ENCODE results near the gene CPNE5. TPM values are rescaled to one million over a fixed set of nuclear protein-coding genes. Genes with fewer than 3 reads are reported as not detected.

CPNE5 gene
- total and polyA plus RNA-seq, 7 donors = 0.99 to 11.6 (median 3.8) TPM

DNA sequence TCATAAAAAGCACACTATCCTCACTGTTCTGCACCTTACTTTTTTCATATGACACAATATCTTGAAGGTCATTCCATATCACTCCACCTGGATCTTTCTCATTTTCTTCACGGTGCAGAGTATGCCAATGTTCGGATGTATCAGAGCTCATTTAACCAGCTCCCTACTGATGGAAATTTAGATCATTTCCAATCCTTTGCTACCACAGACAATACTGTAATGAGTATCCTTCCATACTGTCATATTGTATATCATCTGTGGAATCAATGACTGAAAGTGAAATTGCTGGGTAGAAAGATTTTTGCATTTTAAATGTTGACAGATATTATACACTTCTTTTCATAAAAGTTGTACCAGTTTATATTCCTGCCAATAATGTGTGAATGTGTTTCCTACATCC is 143.8 kb downstream of the CPNE5 start:
- no peaks in the 10 kb centered on the region for H3K27me3 ChIP-seq
- WGBS, 2 donors = 75 to 76% methylated on average over 2 of the region's 2 CpGs
- no peak overlapping the region for H3K4me3 ChIP-seq
- peaks cover 0 to 8% (median 2%) of the 10 kb centered on the region in 4 donors for H3K4me1 ChIP-seq
- no peaks in the 10 kb centered on the region for H3K36me3 ChIP-seq
- no peak overlapping the region for H3K27ac ChIP-seq
- DNase-seq = no peak
- no peak for TF ChIP-seq EP300 (IDR thresholded peaks at IDR 0.05)
- TF ChIP-seq POLR2A (IDR thresholded peaks at IDR 0.05) = no peak
- TF ChIP-seq, protein P1, sequence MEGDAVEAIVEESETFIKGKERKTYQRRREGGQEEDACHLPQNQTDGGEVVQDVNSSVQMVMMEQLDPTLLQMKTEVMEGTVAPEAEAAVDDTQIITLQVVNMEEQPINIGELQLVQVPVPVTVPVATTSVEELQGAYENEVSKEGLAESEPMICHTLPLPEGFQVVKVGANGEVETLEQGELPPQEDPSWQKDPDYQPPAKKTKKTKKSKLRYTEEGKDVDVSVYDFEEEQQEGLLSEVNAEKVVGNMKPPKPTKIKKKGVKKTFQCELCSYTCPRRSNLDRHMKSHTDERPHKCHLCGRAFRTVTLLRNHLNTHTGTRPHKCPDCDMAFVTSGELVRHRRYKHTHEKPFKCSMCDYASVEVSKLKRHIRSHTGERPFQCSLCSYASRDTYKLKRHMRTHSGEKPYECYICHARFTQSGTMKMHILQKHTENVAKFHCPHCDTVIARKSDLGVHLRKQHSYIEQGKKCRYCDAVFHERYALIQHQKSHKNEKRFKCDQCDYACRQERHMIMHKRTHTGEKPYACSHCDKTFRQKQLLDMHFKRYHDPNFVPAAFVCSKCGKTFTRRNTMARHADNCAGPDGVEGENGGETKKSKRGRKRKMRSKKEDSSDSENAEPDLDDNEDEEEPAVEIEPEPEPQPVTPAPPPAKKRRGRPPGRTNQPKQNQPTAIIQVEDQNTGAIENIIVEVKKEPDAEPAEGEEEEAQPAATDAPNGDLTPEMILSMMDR (IDR thresholded peaks at IDR 0.05) = no peak
- TF ChIP-seq POLR2AphosphoS5 (IDR thresholded peaks at IDR 0.05) = no peak
- intact Hi-C loops (cut with DNase I) = no loop called here
- H3K9me3 ChIP-seq = no peaks in the 10 kb centered on the region

DNA sequence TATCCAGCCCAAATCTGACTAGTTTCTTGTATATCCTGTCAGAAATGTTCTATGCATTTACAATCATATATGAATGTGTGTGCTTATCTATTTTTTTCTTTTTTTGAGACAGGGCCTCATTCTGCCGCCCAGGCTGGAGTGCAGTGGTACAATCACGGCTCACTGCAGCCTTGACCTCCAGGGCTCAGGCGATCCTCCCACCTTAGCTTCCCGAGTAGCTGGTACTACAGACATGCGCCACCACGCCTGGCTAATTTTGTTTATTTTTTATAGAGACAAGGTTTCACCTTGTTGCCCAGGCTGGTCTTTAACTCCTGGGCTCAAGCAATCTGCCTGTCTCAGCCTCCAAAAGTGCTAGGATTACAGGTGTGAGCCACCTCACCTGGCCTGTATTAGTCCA is 144.6 kb downstream of the CPNE5 start:
- TF ChIP-seq POLR2A (IDR thresholded peaks at IDR 0.05) (no peak), EP300 (IDR thresholded peaks at IDR 0.05) (no peak), POLR2AphosphoS5 (IDR thresholded peaks at IDR 0.05) (no peak)
- TF ChIP-seq, protein P1 (IDR thresholded peaks at IDR 0.05) = no peak
- WGBS, 2 donors = 74 to 87% methylated on average over 6 of the region's 6 CpGs
- DNase-seq = no peak
- intact Hi-C loops (cut with DNase I) = no loop called here
- H3K27ac ChIP-seq = no peak overlapping the region
- H3K36me3 ChIP-seq = no peaks in the 10 kb centered on the region
- H3K27me3 ChIP-seq = no peaks in the 10 kb centered on the region
- no peaks in the 10 kb centered on the region for H3K9me3 ChIP-seq
- H3K4me3 ChIP-seq = no peak overlapping the region
- peaks cover 0 to 8% (median 2%) of the 10 kb centered on the region in 4 donors for H3K4me1 ChIP-seq

DNA sequence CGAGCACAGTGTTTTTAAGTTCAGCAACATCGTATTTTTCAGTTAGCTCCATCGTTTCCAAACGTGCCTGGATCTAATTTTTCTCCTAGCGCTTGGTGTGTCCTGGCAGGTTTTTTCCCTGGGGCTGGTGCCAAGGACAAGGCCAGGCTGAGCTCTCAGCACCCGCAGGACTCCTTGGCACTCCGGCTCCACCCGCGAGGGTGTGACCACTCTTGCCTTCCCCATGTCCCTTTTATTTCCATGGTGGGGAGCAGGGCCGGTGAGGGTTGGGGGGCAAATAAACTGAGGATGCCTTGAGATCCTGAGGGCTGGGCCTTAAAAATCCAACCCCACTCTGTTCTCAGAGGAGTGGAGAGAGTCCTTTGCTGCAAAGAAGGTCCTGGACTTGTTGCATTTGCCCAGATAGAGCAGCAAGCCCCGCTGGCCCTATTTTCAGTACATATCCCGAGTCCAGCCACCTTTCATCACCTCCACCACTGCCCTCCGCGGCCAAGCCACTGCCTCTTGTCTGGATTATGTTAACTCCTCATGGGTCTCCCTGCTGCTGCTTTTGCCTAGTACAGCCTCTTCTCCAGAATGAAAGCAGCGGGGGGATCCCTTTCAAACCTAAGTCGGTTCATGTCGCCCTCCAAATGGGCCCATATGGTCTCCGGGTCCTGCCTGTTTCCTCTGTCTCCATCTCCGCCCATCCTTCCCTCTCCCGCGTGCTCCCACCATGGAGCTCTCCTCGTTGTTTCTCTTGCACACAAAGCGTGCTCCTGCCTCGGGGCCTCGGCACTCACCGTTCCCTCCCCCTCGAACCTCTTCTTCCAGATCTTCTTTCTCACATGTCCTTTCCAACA is 146.2 kb downstream of the CPNE5 start:
- H3K27ac ChIP-seq = no peak overlapping the region
- no peaks in the 10 kb centered on the region for H3K36me3 ChIP-seq
- H3K27me3 ChIP-seq = no peaks in the 10 kb centered on the region
- TF ChIP-seq, protein P1 (IDR thresholded peaks at IDR 0.05) = no peak
- TF ChIP-seq POLR2A (IDR thresholded peaks at IDR 0.05) (no peak), POLR2AphosphoS5 (IDR thresholded peaks at IDR 0.05) (no peak), EP300 (IDR thresholded peaks at IDR 0.05) (no peak)
- H3K4me1 ChIP-seq = peaks cover 0 to 8% (median 2%) of the 10 kb centered on the region in 4 donors
- peak; percentile 71 for DNase-seq
- no peaks in the 10 kb centered on the region for H3K9me3 ChIP-seq
- WGBS, 2 donors = 64 to 82% methylated on average over 27 of the region's 27 CpGs
- H3K4me3 ChIP-seq = no peak overlapping the region
- intact Hi-C loops (cut with DNase I) = no loop called here

DNA sequence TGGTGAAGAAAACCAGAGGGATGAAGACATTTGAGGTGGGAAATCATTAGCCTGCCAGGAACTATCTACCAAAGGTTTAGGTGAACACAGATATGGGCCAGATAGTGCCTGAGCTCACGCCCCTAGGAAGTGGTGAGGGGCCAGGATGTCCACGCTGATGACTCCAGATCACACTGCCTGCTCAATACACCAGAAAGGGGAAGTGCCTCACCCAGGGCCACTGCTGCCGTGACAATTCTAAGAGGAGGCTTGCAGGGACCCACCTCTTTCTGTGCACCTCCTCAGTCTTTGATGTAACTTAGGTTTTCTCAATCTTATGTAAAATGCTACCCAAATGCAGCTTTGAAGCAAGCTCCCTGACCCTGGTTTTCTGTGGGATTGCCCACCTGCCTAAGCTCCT is 147.0 kb downstream of the CPNE5 start:
- Histone ChIP-seq H3K9me3 (no peaks in the 10 kb centered on the region), H3K4me1 (peaks cover 0 to 8% (median 2%) of the 10 kb centered on the region in 4 donors), H3K36me3 (peaks cover 0 to 3% (median under 1%) of the 10 kb centered on the region in 4 donors), H3K27me3 (no peaks in the 10 kb centered on the region), H3K4me3 (no peak overlapping the region), H3K27ac (no peak overlapping the region)
- intact Hi-C loops (cut with DNase I) = no loop called here
- WGBS, 2 donors = 53 to 61% methylated on average over 3 of the region's 3 CpGs
- peak; percentile 56 for DNase-seq
- TF ChIP-seq POLR2A (IDR thresholded peaks at IDR 0.05) = no peak
- TF ChIP-seq, protein P1 (IDR thresholded peaks at IDR 0.05) = no peak

Measured in sigmoid colon (tissue), 7 donors.